HG02763 (cell line): ENCODE results near the gene LYZL1.
"Not testable (repeated sequence)": the region's sequence is repeated elsewhere in the genome, so short reads cannot be mapped to it uniquely, and the experiment has no call there.

Source experiments
- ATAC-seq: cut with Tn5 transposase; IDR thresholded peaks from one replicate; pipeline ENCODE4 v1.9.1; 2021; ENCODE audit warnings: mild to moderate bottlenecking, moderate library complexity; ENCODE audit not compliant: unreplicated experiment

LYZL1 gene

GRCh38 chr10:29288906-29289305, at the start of gene LYZL1:
TSS of gene LYZL1 (plus strand) at chr10:29289070. CDS start at chr10:29291868, 2,798 bp downstream.
- not testable (repeated sequence) for ATAC-seq

- no peak for ATAC-seq
Observed at GRCh38 chr10:29239569-29240472, 49.0 kb upstream of the LYZL1 start.

- no peak for ATAC-seq
Observed at GRCh38 chr10:29240986-29241660, 47.7 kb upstream of the LYZL1 start.

- ATAC-seq = no peak
Observed at GRCh38 chr10:29241925-29242324, 46.9 kb upstream of the LYZL1 start.

- ATAC-seq = no peak
Observed at GRCh38 chr10:29243066-29243465, 45.8 kb upstream of the LYZL1 start.

GRCh38 chr10:29243750-29244149, 45.1 kb upstream of the LYZL1 start:
- no peak for ATAC-seq

GRCh38 chr10:29244978-29245377, 43.9 kb upstream of the LYZL1 start:
- ATAC-seq = no peak

GRCh38 chr10:29245476-29245875, 43.4 kb upstream of the LYZL1 start:
- no peak for ATAC-seq

- ATAC-seq = no peak
Observed at GRCh38 chr10:29246449-29246848, 42.4 kb upstream of the LYZL1 start.

- ATAC-seq = no peak
Observed at GRCh38 chr10:29248158-29248557, 40.7 kb upstream of the LYZL1 start.

GRCh38 chr10:29249018-29249417, 39.9 kb upstream of the LYZL1 start:
- no peak for ATAC-seq

- no peak for ATAC-seq
Observed at GRCh38 chr10:29250066-29250465, 38.8 kb upstream of the LYZL1 start.

GRCh38 chr10:29252811-29253689, 35.8 kb upstream of the LYZL1 start:
- ATAC-seq = no peak

GRCh38 chr10:29253690-29254029, 35.2 kb upstream of the LYZL1 start:
- no peak for ATAC-seq

GRCh38 chr10:29254123-29255046, 34.5 kb upstream of the LYZL1 start:
- no peak for ATAC-seq

- ATAC-seq = no peak
Observed at GRCh38 chr10:29255104-29255503, 33.8 kb upstream of the LYZL1 start.

GRCh38 chr10:29256019-29256418, 32.9 kb upstream of the LYZL1 start:
- ATAC-seq = no peak

- ATAC-seq = no peak
Observed at GRCh38 chr10:29256586-29256985, 32.3 kb upstream of the LYZL1 start.

GRCh38 chr10:29257106-29257783, 31.6 kb upstream of the LYZL1 start:
- no peak for ATAC-seq

- ATAC-seq = no peak
Observed at GRCh38 chr10:29257784-29258135, 31.1 kb upstream of the LYZL1 start.
